Esophagus squamous epithelium (tissue), 4 donors: ENCODE results near the gene TPM1.

Source experiments
- POLR2A ChIP-seq, 4 donors: fragments of 450-650 bp; IDR thresholded peaks; one replicate each; pipeline ENCODE4 v1.6.1; 2017; ENCODE audit warnings: antibody characterized with exemption in 4 of 4, mild to moderate bottlenecking in 4 of 4, moderate library complexity in 3 of 4
- TF ChIP-seq, protein P1 (sequence below), 6 experiments: fragments of 450-650 bp in 4 of 6; fragments of 200-600 bp in 2 of 6; sonication (generic) in 2 of 6; IDR thresholded peaks; one replicate each; pipeline ENCODE4 v1.5.1; 2016 to 2019; ENCODE audit warnings: antibody characterized with exemption in 6 of 6, mild to moderate bottlenecking in 4 of 6, moderate library complexity in 4 of 6

DNA sequence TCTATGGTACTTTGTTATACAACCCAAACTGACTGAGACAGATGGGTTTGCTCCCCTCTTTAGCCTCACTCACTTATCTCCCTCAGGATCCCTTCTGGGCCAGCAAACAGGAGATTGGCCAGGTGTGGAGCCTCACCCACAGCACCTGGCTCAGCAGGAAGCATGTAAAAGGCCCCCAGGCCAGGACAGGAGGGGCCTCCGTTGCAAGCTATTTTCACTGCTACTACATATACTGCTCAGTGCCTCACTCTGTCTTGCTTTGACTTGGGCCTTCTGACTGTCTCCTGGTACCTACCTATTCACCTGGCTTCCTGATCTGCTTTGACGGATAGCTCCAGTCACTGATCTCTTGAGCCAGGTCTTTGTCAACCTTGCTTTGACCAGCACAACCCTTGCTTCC lies 20.4 kb upstream of the TPM1 start:
- TF ChIP-seq, protein P1, sequence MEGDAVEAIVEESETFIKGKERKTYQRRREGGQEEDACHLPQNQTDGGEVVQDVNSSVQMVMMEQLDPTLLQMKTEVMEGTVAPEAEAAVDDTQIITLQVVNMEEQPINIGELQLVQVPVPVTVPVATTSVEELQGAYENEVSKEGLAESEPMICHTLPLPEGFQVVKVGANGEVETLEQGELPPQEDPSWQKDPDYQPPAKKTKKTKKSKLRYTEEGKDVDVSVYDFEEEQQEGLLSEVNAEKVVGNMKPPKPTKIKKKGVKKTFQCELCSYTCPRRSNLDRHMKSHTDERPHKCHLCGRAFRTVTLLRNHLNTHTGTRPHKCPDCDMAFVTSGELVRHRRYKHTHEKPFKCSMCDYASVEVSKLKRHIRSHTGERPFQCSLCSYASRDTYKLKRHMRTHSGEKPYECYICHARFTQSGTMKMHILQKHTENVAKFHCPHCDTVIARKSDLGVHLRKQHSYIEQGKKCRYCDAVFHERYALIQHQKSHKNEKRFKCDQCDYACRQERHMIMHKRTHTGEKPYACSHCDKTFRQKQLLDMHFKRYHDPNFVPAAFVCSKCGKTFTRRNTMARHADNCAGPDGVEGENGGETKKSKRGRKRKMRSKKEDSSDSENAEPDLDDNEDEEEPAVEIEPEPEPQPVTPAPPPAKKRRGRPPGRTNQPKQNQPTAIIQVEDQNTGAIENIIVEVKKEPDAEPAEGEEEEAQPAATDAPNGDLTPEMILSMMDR (IDR thresholded peaks at IDR 0.05), result no peak
- no peak for TF ChIP-seq POLR2A (IDR thresholded peaks at IDR 0.05)
